ENCODE measurements around the gene CEP135. TPM values are rescaled to one million over a fixed set of nuclear protein-coding genes. Genes with fewer than 3 reads are reported as not detected.

Gene CEP135
- total and polyA plus RNA-seq, 2 donors (not counting 3 experiments of a cell fraction or from before 2014, with no cell fraction given) = 2.8 to 15.3 TPM

DNA sequence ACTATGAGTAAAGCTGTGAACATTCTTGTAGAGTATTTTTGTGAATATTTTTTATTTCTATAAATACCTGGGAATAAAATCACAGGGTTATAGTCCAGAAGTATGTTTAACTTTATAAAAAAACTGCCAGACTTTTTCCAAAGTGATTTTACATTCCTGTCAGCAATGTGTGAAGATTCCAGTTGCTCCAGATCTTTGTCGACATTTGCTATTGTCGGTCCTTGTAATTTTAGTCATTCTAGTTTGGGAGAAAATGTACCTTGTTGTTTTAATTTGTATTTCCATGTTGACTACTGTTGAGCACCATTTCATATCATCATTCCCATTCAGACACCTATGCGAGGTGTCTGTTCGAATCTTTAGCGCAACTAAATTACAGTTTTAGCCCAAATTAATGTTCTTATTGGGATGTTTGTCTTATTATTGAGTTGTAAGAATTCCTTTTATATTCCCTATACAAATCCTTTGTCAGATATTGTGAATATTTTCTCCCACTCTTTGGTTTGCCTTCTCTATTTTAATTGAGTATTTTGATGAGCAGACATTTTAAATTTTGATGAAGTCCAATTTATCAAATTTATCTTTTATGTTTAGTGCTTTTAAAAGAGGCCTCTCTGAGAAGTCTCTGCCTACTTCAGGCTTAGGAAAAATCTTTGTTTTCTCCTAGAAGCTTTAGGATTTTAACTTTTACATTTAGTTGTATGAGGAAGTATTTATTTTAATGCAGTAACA is 2.6 kb downstream of the CEP135 start:
- ChIA-PET POLR2A (no interaction called here), CTCF (interaction anchor here (0.9 kb wide), 1 partner anchor 85 kb away, joined by 3 read pairs; no protein-coding TSS in a partner anchor)
- Histone ChIP-seq H3K4me1 (ENCODE audit: control insufficient read depth, extremely low read depth, insufficient read depth, low read length) (peaks cover 20% of the 10 kb centered on the region), H3K9me1 (replicated peaks; ENCODE audit: control insufficient read depth, extremely low read depth, insufficient read depth, low read length) (no peaks in the 10 kb centered on the region), H3K27me3 (ENCODE audit: control insufficient read depth in 2 of 2, insufficient read depth in 2 of 2, low read length in 2 of 2) (no peaks in the 10 kb centered on the region), H3K27ac (ENCODE audit: insufficient read depth, low read depth, low read length) (no peak overlapping the region), H3K9ac (replicated peaks; ENCODE audit: extremely low read depth, insufficient read depth, low read length) (no peak overlapping the region), H3K4me3 (replicated peaks in 1 of 3; ENCODE audit: insufficient read depth in 1 of 3, low read depth in 1 of 3, low read length in 3 of 3) (no peak overlapping the region), H3K36me3 (ENCODE audit: control insufficient read depth in 2 of 2, extremely low read depth in 1 of 2, insufficient read depth in 2 of 2, low read length in 2 of 2) (peaks cover 1 to 4% of the 10 kb centered on the region in 2 experiments), H3K79me2 (ENCODE audit: control insufficient read depth, insufficient read depth, low read length) (peaks cover 31% of the 10 kb centered on the region), H3K4me2 (ENCODE audit: insufficient read depth, low read length) (no peak overlapping the region), H4K20me1 (replicated peaks; ENCODE audit: control insufficient read depth, extremely low read depth, insufficient read depth, low read length) (no peaks in the 10 kb centered on the region), H3K9me3 (replicated peaks; ENCODE audit: control insufficient read depth, insufficient read depth, low read length) (no peaks in the 10 kb centered on the region), H2AFZ (ENCODE audit: low read depth, low read length) (no peak overlapping the region)
- BruUV-seq (replicated peaks) = no TSS peak
- dilution Hi-C loops (cut with MboI; ENCODE audit: extremely low pct_ligation_motif_present, low sequenced_read_pairs) = no loop called here
- TF ChIP-seq EZH2 (IDR thresholded peaks at IDR 0.05; ENCODE audit: borderline replicate concordance, low read depth, low read length, severe bottlenecking) = no peak
- TF ChIP-seq, protein P1, sequence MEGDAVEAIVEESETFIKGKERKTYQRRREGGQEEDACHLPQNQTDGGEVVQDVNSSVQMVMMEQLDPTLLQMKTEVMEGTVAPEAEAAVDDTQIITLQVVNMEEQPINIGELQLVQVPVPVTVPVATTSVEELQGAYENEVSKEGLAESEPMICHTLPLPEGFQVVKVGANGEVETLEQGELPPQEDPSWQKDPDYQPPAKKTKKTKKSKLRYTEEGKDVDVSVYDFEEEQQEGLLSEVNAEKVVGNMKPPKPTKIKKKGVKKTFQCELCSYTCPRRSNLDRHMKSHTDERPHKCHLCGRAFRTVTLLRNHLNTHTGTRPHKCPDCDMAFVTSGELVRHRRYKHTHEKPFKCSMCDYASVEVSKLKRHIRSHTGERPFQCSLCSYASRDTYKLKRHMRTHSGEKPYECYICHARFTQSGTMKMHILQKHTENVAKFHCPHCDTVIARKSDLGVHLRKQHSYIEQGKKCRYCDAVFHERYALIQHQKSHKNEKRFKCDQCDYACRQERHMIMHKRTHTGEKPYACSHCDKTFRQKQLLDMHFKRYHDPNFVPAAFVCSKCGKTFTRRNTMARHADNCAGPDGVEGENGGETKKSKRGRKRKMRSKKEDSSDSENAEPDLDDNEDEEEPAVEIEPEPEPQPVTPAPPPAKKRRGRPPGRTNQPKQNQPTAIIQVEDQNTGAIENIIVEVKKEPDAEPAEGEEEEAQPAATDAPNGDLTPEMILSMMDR (IDR thresholded peaks at IDR 0.05; ENCODE audit: extremely low read depth in 1 of 2, insufficient read depth in 1 of 2, low read depth in 1 of 2, low read length in 2 of 2) = no peak
- TF ChIP-seq JUN (IDR thresholded peaks at IDR 0.05; ENCODE audit: borderline replicate concordance, insufficient read depth, insufficient read length, low read depth) = no peak
- no peak for TF ChIP-seq GATA2 (IDR thresholded peaks at IDR 0.05; ENCODE audit: insufficient read depth, insufficient read length, low read depth, low read length)
- TF ChIP-seq MYC (IDR thresholded peaks at IDR 0.05; ENCODE audit: low read depth, low read length) = no peak
- no peak for TF ChIP-seq FOS (IDR thresholded peaks at IDR 0.05; ENCODE audit: borderline replicate concordance, insufficient read depth, low read length)
- TF ChIP-seq, protein P2, sequence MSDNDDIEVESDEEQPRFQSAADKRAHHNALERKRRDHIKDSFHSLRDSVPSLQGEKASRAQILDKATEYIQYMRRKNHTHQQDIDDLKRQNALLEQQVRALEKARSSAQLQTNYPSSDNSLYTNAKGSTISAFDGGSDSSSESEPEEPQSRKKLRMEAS (IDR thresholded peaks at IDR 0.05; ENCODE audit: insufficient read depth, insufficient read length) = no peak
- TF ChIP-seq POLR2A (IDR thresholded peaks at IDR 0.05; ENCODE audit: low read depth, low read length) = no peak
- TF ChIP-seq POLR2AphosphoS5 (IDR thresholded peaks at IDR 0.05; ENCODE audit: insufficient read depth, low read depth, low read length) = no peak
- intact Hi-C loops (cut with micrococcal nuclease) = no loop called here
- FAIRE-seq (no peak), DNase-seq (ENCODE audit: low read depth, low spot score) (no peak)
